Left ventricle myocardium inferior (tissue), 1 donor: ENCODE measurements around the gene PIGU. TPM values are rescaled to one million over a fixed set of nuclear protein-coding genes. Genes with fewer than 3 reads are reported as not detected.

Source experiments
- DNase-seq: peaks from one replicate; pipeline ENCODE4 v3.0.0-alpha.2; 2020
- H3K27ac ChIP-seq: fragments of 200-600 bp; replicated peaks from 2 replicates; pipeline ENCODE4 v1.8.0; 2021
- H3K27me3 ChIP-seq: fragments of 200-600 bp; 2 replicates; pipeline ENCODE4 v1.8.0; 2021; ENCODE audit warnings: low read depth
- H3K36me3 ChIP-seq: fragments of 200-600 bp; 2 replicates; pipeline ENCODE4 v1.8.0; 2021
- H3K4me1 ChIP-seq: fragments of 200-600 bp; 2 replicates; pipeline ENCODE4 v1.8.0; 2021
- H3K4me3 ChIP-seq: fragments of 200-600 bp; 2 replicates; pipeline ENCODE4 v1.8.0; 2021; ENCODE audit warnings: mild to moderate bottlenecking, moderate library complexity
- H3K9me3 ChIP-seq: fragments of 200-600 bp; replicated peaks from 2 replicates; pipeline ENCODE4 v1.8.0; 2021
- intact Hi-C: fragments of 100-400 bp; cut with micrococcal nuclease; formaldehyde crosslinking; loops from one replicate; pipeline ENCODE4 v1.11.0; 2022
- total RNA-seq: library from RNA; stranded (reverse); fragmentation: NEBNext Ultra II Directional; extraction: Animal tissue kit (Norgen Biotek cat#: 25700); gene quantifications from one replicate; pipeline ENCODE4 v1.2.1, GENCODE V29; 2021
- TF ChIP-seq, protein P1 (sequence below): fragments of 200-600 bp; IDR thresholded peaks from 2 replicates; pipeline ENCODE4 v1.8.0; 2021; ENCODE audit warnings: antibody characterized with exemption, mild to moderate bottlenecking, borderline replicate concordance
- donor health status: DM: no; HTN: yes; CAD: no; lungs with severe emphysema.

The PIGU gene
- total RNA-seq, 1 donor from 2014 or later: 13.7 TPM

DNA sequence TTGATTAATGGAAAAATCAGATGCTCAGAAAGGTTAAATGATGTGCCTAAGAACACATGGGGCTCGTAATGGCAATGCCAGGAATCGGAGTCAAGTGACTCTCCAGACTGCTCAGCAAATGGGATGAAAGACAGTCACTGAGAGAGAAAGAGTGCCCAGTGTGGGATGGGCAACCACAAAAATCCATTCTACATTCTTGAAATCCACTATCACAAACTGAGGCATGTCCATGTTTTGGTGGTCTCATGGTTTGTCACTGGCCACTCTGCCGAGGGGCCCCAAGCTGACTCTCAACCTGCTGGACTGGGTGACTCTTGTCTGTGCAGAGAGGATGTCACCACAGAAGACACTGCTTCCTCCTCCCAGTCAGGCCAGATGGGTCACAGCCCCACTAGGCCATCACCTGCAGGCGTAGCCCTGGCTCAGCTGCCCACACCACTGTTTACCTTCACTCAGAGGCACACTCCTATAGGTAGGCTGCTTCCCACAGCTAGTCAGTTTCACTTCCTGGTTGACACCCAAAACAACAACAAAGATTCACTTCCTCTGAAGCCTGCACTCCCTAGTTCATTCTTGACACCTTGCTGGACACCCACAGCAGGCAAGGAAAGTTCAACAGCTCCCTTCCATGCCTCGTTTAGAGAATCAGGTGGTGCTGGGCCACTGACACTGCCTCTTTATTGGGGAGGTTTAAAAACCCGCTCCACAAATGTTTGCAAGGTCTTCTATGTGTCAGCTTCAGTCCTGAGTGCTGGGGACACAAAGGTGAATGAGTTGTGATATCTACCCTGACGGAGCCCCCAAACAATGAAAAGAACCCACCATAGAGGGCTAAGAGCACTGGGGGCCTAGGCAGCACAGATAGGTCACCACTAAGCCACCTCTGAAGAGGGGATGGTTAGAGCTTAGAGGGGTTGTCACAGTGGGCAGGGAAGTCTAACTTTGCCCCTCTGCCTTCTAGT is 96.6 kb downstream of the PIGU start:
- H3K9me3 ChIP-seq: no peaks in the 10 kb centered on the region
- DNase-seq: no peak
- H3K36me3 ChIP-seq: peaks cover 7% of the 10 kb centered on the region
- no peak overlapping the region for H3K4me3 ChIP-seq
- H3K27me3 ChIP-seq: no peaks in the 10 kb centered on the region
- H3K27ac ChIP-seq: peak overlapping the region; percentile 94
- TF ChIP-seq, protein P1, sequence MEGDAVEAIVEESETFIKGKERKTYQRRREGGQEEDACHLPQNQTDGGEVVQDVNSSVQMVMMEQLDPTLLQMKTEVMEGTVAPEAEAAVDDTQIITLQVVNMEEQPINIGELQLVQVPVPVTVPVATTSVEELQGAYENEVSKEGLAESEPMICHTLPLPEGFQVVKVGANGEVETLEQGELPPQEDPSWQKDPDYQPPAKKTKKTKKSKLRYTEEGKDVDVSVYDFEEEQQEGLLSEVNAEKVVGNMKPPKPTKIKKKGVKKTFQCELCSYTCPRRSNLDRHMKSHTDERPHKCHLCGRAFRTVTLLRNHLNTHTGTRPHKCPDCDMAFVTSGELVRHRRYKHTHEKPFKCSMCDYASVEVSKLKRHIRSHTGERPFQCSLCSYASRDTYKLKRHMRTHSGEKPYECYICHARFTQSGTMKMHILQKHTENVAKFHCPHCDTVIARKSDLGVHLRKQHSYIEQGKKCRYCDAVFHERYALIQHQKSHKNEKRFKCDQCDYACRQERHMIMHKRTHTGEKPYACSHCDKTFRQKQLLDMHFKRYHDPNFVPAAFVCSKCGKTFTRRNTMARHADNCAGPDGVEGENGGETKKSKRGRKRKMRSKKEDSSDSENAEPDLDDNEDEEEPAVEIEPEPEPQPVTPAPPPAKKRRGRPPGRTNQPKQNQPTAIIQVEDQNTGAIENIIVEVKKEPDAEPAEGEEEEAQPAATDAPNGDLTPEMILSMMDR: no peak
- peaks cover 65% of the 10 kb centered on the region for H3K4me1 ChIP-seq
- intact Hi-C loops: no loop called here

DNA sequence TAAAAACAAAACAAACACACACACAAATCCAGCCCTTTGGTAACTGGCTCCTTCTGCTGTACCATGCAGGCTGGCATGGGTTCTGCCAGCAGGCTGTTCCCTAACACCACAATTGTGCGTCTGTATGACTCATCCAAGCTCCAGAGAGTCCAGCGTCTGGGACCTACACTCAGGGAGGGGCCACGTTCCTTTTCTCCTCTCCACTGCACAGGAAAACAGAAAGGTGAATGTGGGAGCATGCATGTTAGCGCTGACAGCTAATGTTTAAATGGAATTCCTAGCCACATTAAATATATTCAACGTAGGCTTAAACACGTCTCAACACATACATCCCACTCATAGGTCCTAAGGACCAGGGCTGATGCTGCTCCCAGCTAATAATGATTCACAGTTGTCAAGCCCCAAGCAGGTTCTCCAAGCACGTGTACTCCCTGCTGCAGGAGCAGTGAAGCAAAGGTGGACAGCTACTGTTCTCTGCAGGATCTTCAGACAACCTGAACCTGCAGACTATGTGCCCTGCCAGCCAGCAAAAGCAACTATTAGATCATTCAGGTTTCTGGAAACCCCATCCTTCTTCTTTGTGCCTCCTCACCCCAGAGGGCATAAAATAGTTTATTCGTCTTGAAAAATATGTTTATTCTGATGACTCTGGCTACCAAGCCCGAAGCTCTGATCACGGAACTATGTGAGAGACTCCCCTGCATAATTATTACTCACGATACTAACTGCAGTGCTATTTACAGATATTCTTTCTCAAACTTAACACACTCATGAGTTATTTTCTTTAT is 97.5 kb downstream of the PIGU start:
- peak overlapping the region; percentile 94 for H3K27ac ChIP-seq

DNA sequence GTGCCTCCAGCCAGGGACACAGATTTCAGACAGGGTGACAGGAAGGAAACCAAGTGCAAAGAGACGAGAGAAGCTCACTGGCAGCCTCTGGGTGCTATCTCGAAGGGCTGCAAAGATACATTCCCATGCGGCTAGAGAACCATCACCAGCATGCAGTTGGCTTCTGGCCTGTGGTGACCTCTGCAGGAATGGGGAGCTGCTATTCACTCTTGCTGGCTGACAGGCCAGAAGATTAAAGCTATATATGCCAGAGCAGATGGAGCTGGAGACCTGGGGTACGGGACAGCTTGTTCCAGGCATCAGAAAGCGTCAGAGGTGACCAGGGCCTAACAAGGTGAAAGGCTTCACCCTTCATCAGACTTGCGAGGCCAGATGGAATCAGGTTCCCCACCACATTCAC is 98.4 kb downstream of the PIGU start:
- Histone ChIP-seq H3K4me3 (no peak overlapping the region), H3K27ac (peak overlapping the region; percentile 94), H3K27me3 (no peaks in the 10 kb centered on the region), H3K4me1 (peaks cover 56% of the 10 kb centered on the region), H3K9me3 (no peaks in the 10 kb centered on the region), H3K36me3 (peaks cover 19% of the 10 kb centered on the region)
- DNase-seq: peak; percentile 77
- intact Hi-C loops: no loop called here
- TF ChIP-seq, protein P1: no peak

More for the DNA sequence above, 97.5 kb downstream of the PIGU start:
- intact Hi-C loops: no loop called here
- Histone ChIP-seq H3K36me3 (peaks cover 10% of the 10 kb centered on the region), H3K27me3 (no peaks in the 10 kb centered on the region), H3K9me3 (no peaks in the 10 kb centered on the region), H3K4me1 (peaks cover 65% of the 10 kb centered on the region), H3K4me3 (no peak overlapping the region)
- TF ChIP-seq, protein P1: peak; percentile 68
- DNase-seq: peak; percentile 61

- Histone ChIP-seq H3K4me1 (peaks cover 51% of the 10 kb centered on the region), H3K27ac (peak overlapping the region; percentile 94), H3K4me3 (no peak overlapping the region), H3K36me3 (peaks cover 24% of the 10 kb centered on the region), H3K9me3 (no peaks in the 10 kb centered on the region), H3K27me3 (no peaks in the 10 kb centered on the region)
- no peak for DNase-seq
- TF ChIP-seq, protein P1: no peak
- intact Hi-C loops: no loop called here
Measured at GRCh38 chr20:34578025-34578424, 98.9 kb downstream of the PIGU start.

DNA sequence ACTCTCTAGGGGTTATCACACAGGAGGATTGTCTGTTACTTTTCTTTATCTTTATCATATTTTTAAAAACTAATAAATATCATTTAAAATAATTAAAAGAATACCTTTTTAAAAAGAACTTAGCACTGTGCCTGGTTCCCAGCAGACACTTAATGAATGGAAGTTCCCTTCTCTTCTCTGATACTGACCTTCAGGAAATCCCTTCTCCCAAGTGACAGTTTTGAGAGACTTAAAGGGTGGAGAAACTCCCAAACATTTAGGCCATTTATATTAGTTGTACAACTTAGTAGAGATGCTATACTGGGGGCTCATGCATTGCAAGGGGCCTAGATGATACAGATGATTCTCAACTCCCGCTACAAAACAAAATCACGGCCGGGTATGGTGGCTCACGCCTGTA is 99.8 kb downstream of the PIGU start:
- peaks cover 42% of the 10 kb centered on the region for H3K4me1 ChIP-seq
- DNase-seq: no peak
- intact Hi-C loops: no loop called here
- no peaks in the 10 kb centered on the region for H3K27me3 ChIP-seq
- no peak overlapping the region for H3K4me3 ChIP-seq
- H3K9me3 ChIP-seq: no peaks in the 10 kb centered on the region
- peak overlapping the region; percentile 94 for H3K27ac ChIP-seq
- H3K36me3 ChIP-seq: peaks cover 31% of the 10 kb centered on the region
- TF ChIP-seq, protein P1: no peak
